Measurements from ENCODE around the gene KIF13A. TPM values are rescaled to one million over a fixed set of nuclear protein-coding genes. Genes with fewer than 3 reads are reported as not detected.

The KIF13A gene
- total RNA-seq, 1 donor from 2014 or later: 38.4 TPM

DNA sequence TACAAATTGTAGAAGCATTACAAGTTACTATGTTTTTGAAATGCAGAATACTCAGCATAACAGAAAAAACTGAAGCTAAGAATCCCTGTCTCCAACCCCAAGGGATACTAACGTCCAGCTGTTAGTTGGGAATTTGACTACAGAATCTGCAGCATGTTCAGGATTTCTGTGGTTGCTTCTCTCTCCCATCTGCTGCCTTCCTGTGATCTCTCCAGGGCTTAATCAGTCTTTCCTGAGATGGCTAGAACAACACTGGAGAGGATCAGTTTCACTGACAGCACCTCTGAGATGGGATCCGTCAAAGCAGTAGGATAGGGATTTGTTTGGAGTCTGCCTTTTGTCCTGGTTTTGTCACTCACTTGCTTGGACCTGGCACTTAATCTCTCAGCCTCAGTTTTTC, 207.4 kb downstream of the KIF13A start:
- H3K4me2 ChIP-seq (ENCODE audit: low read length): no peak overlapping the region
- no peaks in the 10 kb centered on the region for H3K4me1 ChIP-seq (ENCODE audit: insufficient read depth, low read length)
- no peaks in the 10 kb centered on the region for H3K9me3 Mint-ChIP-seq (ENCODE audit: unreplicated experiment)
- no peak for TF ChIP-seq CTCF (IDR thresholded peaks at IDR 0.05; ENCODE audit: insufficient read depth, low read depth, low read length)
- no peak for TF ChIP-seq EZH2 (IDR thresholded peaks at IDR 0.05; ENCODE audit: insufficient read depth, low read length)
- H3K4me3 Mint-ChIP-seq (ENCODE audit: unreplicated experiment): no peak overlapping the region
- no peaks in the 10 kb centered on the region for H3K27me3 ChIP-seq (ENCODE audit: insufficient read depth, low read length)
- no peak overlapping the region for H3K4me3 ChIP-seq (ENCODE audit: insufficient read depth, low read depth, low read length)
- H3K4me1 Mint-ChIP-seq (ENCODE audit: low read depth, unreplicated experiment): no peaks in the 10 kb centered on the region
- no peak for FAIRE-seq
- H3K36me3 ChIP-seq (ENCODE audit: insufficient read depth, low read length): peaks cover 46% of the 10 kb centered on the region
- no peak overlapping the region for H3K27ac Mint-ChIP-seq (ENCODE audit: unreplicated experiment)
- H4K20me1 ChIP-seq (ENCODE audit: insufficient read depth, low read length): no peaks in the 10 kb centered on the region
- H3K36me3 Mint-ChIP-seq (ENCODE audit: low read depth, unreplicated experiment): peaks cover 20% of the 10 kb centered on the region
- no peaks in the 10 kb centered on the region for H3K9me3 ChIP-seq (ENCODE audit: insufficient read depth, low read depth, low read length)
- H3K9ac ChIP-seq (ENCODE audit: low read length): no peak overlapping the region
- H3K27me3 Mint-ChIP-seq (ENCODE audit: low read depth, unreplicated experiment): no peaks in the 10 kb centered on the region
- H3K79me2 ChIP-seq (ENCODE audit: insufficient read depth, low read length): no peaks in the 10 kb centered on the region
- H3K27ac ChIP-seq (ENCODE audit: low read depth, low read length): no peak overlapping the region
- H2AFZ ChIP-seq (ENCODE audit: low read depth, low read length): no peak overlapping the region
- no peak for DNase-seq (ENCODE audit: low read depth)

GRCh38 chr6:17771609-17772008, 215.8 kb downstream of the KIF13A start:
- no peak for FAIRE-seq
- no peak overlapping the region for H3K9ac ChIP-seq (ENCODE audit: low read length)

More at GRCh38 chr6:17771609-17772008, 215.8 kb downstream of the KIF13A start:
- Mint-ChIP-seq H3K4me1 (ENCODE audit: low read depth, unreplicated experiment) (no peaks in the 10 kb centered on the region), H3K9me3 (ENCODE audit: unreplicated experiment) (no peaks in the 10 kb centered on the region), H3K4me3 (ENCODE audit: unreplicated experiment) (no peak overlapping the region), H3K27ac (ENCODE audit: unreplicated experiment) (no peak overlapping the region), H3K36me3 (ENCODE audit: low read depth, unreplicated experiment) (peaks cover 8% of the 10 kb centered on the region), H3K27me3 (ENCODE audit: low read depth, unreplicated experiment) (no peaks in the 10 kb centered on the region)
- H3K27me3 ChIP-seq (ENCODE audit: insufficient read depth, low read length): no peaks in the 10 kb centered on the region
- no peak overlapping the region for H3K4me3 ChIP-seq (ENCODE audit: insufficient read depth, low read depth, low read length)
- no peak overlapping the region for H3K27ac ChIP-seq (ENCODE audit: low read depth, low read length)
- H3K36me3 ChIP-seq (ENCODE audit: insufficient read depth, low read length): peaks cover 21% of the 10 kb centered on the region
- no peak for DNase-seq (ENCODE audit: low read depth)
- no peaks in the 10 kb centered on the region for H4K20me1 ChIP-seq (ENCODE audit: insufficient read depth, low read length)
- H3K79me2 ChIP-seq (ENCODE audit: insufficient read depth, low read length): no peaks in the 10 kb centered on the region
- H2AFZ ChIP-seq (ENCODE audit: low read depth, low read length): no peak overlapping the region
- no peaks in the 10 kb centered on the region for H3K9me3 ChIP-seq (ENCODE audit: insufficient read depth, low read depth, low read length)
- no peak for TF ChIP-seq CTCF (IDR thresholded peaks at IDR 0.05; ENCODE audit: insufficient read depth, low read depth, low read length)
- TF ChIP-seq EZH2 (IDR thresholded peaks at IDR 0.05; ENCODE audit: insufficient read depth, low read length): no peak
- no peaks in the 10 kb centered on the region for H3K4me1 ChIP-seq (ENCODE audit: insufficient read depth, low read length)
- no peak overlapping the region for H3K4me2 ChIP-seq (ENCODE audit: low read length)
